ENCODE measurements around the gene TMCC1.
"Not testable (repeated sequence)": the region's sequence is repeated elsewhere in the genome, so short reads cannot be mapped to it uniquely, and the experiment has no call there.

The TMCC1 gene

GRCh38 chr3:129831942-129832341 lies 61.6 kb downstream of the TMCC1 start:
- DNase-seq, result not testable (repeated sequence)

GRCh38 chr3:129831503-129831902 lies 62.0 kb downstream of the TMCC1 start:
- DNase-seq, result no peak

GRCh38 chr3:129829640-129830039 lies 63.9 kb downstream of the TMCC1 start:
- no peak for DNase-seq

- peak; percentile 24 for DNase-seq
These were observed 65.7 kb downstream of the TMCC1 start for GRCh38 chr3:129827765-129828164.

DNA sequence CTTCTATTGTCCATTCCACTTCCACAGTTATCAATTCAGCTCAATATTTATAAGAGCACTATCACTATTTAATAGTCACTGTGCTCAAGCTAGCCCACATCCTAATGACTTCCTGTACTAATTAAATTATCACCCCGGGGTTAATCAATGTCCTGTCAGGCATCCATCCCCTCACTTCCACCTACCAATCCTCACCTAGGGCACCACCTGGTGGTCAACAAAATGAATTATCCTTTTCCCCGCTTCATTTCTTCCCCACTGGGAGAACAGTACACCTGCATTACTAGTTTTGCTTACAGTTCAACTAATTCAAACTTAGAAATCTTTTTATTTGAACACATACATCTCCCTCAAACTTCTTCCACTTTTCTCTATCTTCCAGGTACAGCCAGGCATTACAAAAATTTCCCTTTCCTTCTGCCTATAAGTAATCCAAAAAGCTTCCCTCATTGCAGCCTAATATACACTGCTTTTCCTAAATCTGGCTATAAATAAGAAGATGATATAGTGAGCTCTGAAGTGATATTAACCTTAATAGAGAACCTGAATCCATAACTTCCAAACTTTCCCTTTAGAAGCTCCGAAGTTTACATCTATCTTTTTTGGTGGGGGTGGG lies 68.5 kb downstream of the TMCC1 start:
- DNase-seq, result no peak

- no peak for DNase-seq
These were observed 70.8 kb downstream of the TMCC1 start for GRCh38 chr3:129822679-129823078.

DNA sequence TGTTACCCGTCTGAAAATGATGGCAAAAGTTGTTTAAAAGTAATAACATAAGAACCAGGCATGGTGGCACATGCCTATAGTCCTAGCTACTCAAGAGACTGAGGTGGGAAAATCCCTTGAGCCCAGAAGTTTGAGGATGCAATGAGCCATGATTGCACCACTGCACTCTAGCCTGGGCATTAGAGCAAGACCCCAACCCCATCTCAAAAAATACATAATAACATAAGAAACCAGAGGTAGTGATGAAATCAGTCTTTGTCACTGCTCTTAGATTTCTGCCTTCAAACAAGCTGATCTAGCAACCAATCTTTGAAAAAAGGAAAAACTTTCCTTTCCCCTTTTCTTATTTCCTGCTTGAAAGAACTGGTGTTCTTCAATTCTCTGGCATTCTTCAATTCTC lies 71.3 kb downstream of the TMCC1 start:
- DNase-seq, result no peak

GRCh38 chr3:129820587-129820986 lies 72.9 kb downstream of the TMCC1 start:
- DNase-seq, result no peak

DNA sequence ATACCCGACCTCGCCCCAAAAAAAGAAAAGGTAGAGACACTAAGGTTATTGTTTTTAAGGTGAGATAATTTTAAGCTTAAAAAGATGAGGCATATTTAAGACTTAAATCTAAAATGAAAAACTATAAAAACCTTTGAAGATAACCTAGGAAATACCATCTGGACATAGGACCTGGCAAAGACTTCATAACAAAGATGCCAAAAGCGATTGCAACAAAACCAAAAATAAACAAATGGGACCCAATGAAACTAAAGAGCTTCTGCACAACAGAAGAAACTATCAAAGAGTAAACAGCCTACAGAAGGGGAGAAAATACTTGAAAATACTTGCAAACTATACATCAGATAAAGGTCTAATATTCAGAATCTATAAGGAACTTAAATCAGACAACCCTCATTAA lies 80.9 kb downstream of the TMCC1 start:
- no peak for DNase-seq

DNA sequence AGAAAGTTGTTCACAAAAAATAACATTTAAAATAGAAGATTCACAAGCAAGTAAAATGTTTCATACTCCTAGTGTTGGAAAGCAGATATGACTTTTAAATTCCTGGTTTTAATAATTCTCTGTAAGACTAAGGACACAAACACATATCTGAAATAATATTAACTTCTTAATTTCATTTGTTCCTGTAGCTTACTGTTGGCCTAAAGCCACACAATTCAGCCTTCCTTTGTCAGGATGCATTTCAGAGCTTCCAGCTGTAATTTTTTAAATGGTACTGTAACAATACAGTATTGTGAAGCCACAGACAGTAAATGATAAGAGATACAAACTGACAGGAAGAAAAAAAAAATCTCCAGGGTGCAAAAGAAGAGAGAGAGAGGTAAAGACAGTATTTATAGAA lies 84.2 kb downstream of the TMCC1 start:
- no peak for DNase-seq

DNA sequence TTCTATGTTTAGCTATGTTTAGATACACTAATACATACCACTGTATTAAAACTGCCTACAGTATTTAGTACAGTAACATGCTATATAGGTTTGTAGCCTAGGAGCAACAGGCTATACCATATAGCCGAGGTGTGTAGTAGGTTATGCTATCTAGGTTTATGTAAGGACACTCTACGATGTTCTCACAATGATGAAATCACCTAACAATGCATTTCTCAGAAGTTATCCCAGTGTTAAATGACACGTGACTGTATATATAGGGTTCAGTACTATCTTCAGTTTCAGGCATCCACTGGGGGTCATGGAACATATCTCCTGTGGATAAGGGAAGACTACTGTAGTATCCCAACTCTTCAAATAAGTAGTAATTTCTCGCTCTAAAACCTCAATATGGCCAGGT lies 97.4 kb downstream of the TMCC1 start:
- DNase-seq, result no peak

- DNase-seq, result no peak
These were observed 98.1 kb downstream of the TMCC1 start for GRCh38 chr3:129795186-129796010.

- no peak for DNase-seq
These were observed 99.0 kb downstream of the TMCC1 start for GRCh38 chr3:129794311-129795185.

GRCh38 chr3:129793942-129794310 lies 99.6 kb downstream of the TMCC1 start:
- DNase-seq, result no peak

DNA sequence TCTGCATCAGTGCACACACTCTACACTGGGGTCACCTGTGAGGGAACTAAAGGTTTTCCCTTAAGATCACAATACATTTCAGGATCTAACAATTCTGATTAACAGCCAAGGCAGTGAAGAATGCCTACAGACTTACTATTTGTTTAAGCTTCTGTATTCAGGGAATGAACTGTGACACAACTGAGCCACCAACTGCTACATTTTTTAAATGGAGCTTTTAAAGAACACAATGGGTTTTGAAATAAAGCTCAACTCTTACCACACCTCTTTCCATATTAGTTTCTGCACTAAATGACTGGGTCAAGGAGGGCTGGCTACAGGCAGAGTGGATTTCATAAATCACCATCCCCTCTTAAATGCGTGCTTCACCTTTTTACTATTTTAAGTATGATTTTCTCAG lies 100.2 kb downstream of the TMCC1 start:
- DNase-seq, result no peak

DNA sequence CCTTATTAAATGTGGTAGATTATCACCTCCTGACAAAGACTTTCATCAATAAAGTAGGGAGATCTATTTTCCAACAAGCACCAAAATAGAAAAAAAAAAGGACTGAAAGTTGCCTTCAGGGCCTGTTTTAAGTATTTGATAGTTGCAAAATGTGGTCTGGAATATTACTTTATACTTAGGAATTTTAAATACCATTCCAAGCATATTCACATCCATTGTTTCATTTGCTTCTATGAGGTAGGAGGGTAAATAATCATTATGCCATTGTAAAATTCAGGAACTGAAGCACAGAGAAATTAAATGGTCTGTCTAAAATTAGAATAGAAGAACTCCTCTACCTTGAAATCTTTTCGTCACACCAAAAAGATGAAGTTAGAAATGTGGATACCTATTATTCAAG lies 110.0 kb downstream of the TMCC1 start:
- DNase-seq, result no peak

DNA sequence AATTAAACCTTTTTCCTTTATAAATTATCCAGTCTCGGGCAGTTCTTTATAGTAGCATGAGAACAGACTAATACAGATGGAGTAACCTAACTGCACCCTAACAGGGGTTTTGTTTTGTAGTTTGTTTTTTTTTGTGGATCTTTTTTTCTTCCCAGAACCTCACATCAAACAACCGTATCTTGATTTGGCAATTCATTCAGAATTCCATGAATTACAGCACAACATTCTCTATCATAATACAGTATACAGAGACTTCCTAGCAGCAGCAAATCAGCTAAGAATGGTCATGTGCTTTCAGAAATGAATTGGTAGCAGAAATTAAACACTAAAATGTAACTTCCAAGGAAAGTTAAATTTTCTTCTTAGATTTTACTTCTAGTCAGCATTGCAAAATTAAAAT lies 114.6 kb downstream of the TMCC1 start:
- no peak for DNase-seq

GRCh38 chr3:129777806-129778205 lies 115.7 kb downstream of the TMCC1 start:
- no peak for DNase-seq

GRCh38 chr3:129775870-129776269 lies 117.6 kb downstream of the TMCC1 start:
- no peak for DNase-seq

DNA sequence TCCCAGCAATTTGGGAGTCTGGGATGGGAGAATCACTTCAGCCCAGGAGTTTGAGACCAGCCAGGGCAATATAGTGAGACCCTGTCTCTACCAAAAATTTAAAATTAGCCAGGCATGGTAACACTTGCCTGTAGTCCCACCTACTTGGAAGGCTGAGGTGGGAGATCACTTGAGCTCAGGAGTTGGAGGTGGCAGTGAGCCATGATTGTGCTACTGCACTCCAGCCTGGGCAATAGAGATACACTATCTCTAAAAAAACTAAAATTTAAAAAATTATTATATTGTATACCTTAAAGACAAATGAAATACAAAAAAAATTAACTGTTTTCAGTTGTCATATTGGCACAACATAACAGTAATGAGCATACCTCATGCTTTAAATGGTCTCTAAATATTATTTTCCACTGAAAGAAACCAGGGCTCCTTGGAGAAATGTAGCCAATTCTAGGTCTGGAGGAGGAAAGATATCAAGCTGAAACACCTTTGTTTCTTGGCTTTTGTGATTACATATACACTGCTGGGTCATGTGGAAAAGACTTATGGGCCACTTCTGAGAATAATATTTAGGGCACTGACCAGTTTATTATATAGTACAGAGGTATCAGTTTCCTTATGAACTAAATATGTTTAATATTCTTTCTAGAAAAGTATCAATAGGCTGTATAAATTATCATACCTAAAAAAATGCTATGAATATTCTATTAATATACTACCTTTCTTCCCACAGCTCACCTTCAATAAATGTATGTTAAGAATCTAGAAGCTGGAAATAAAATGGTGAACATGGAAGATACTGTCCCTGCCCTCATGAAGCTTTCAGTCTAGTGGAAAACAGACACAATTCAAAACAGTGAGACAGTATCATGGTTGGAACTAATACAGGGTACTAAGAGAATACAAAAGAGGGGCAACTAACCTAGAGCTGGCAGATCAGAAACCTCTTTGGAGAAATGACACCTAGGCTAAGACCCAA lies 119.5 kb downstream of the TMCC1 start:
- no peak for DNase-seq

GRCh38 chr3:129770604-129771003 lies 122.9 kb downstream of the TMCC1 start:
- DNase-seq, result no peak

GRCh38 chr3:129769616-129770015 lies 123.9 kb downstream of the TMCC1 start:
- no peak for DNase-seq

DNA sequence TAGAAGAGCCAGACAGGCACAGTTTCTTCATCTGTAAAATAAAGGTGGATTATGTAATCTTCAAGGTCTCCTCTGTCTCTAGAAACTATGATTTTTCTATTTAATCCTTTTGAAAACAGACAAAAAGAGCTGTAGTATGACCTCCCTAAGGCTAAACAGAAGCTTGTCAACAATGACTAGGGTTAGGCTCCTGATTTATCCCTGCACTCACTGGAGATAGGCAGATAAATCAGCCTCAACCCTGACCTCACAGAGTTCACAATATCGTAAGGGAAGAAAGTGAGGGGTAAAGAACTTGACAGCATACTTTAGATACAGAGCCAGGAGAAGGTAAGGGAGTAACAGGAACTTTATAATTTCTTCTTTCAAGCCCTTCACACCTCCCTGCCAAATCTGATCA lies 124.8 kb downstream of the TMCC1 start:
- DNase-seq, result no peak

All from activated effector memory CD4-positive, alpha-beta T cell treated with Interleukin-2 at 50 U/mL for 16 hours (primary cell).